ENCODE measurements around the gene RHOC. TPM values are rescaled to one million over a fixed set of nuclear protein-coding genes. Genes with fewer than 3 reads are reported as not detected.
A peak's percentile ranks its signal among the peaks of the same experiment; 100 is the strongest.
"Not testable (repeated sequence)": the region's sequence is repeated elsewhere in the genome, so short reads cannot be mapped to it uniquely, and the experiment has no call there.

The RHOC gene
- total RNA-seq, 4 donors from 2014 or later = 138 to 185 (median 153) TPM

DNA sequence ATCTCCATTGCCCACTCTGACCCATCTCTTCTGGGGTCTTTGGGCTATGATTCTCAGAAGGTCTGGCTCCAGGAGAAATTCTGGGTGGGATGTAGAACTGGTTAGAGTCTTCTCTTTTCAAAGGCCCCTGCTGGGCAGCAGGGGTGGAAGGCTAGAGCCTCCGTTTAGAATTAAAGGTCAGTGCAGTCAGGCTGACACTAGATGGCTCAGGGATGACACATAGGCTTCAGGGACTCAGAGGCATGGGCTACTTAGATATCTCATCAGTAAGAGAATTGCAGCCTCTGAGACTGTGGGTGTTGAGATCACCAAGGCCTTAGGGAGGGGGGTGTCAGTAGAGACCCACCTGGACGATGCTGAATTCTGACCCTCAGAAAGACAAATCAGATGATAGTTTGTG lies 20.8 kb upstream of the RHOC start:
- no peaks in the 10 kb centered on the region for H3K27me3 ChIP-seq
- peaks cover 6% of the 10 kb centered on the region for H3K4me1 ChIP-seq
- H3K36me3 ChIP-seq = no peaks in the 10 kb centered on the region
- no peak for DNase-seq (ENCODE audit: low spot score in 2 of 2)
- no peak overlapping the region for H3K4me3 ChIP-seq
- H3K9me3 ChIP-seq = no peaks in the 10 kb centered on the region
- TF ChIP-seq EP300 (IDR thresholded peaks at IDR 0.05) (no peak), POLR2A (IDR thresholded peaks at IDR 0.05) (no peak), POLR2AphosphoS5 (IDR thresholded peaks at IDR 0.05) (no peak)
- TF ChIP-seq, protein P1, sequence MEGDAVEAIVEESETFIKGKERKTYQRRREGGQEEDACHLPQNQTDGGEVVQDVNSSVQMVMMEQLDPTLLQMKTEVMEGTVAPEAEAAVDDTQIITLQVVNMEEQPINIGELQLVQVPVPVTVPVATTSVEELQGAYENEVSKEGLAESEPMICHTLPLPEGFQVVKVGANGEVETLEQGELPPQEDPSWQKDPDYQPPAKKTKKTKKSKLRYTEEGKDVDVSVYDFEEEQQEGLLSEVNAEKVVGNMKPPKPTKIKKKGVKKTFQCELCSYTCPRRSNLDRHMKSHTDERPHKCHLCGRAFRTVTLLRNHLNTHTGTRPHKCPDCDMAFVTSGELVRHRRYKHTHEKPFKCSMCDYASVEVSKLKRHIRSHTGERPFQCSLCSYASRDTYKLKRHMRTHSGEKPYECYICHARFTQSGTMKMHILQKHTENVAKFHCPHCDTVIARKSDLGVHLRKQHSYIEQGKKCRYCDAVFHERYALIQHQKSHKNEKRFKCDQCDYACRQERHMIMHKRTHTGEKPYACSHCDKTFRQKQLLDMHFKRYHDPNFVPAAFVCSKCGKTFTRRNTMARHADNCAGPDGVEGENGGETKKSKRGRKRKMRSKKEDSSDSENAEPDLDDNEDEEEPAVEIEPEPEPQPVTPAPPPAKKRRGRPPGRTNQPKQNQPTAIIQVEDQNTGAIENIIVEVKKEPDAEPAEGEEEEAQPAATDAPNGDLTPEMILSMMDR (IDR thresholded peaks at IDR 0.05) = no peak
- H3K27ac ChIP-seq = no peak overlapping the region
- 50% methylated on average over 2 of the region's 2 CpGs for WGBS

DNA sequence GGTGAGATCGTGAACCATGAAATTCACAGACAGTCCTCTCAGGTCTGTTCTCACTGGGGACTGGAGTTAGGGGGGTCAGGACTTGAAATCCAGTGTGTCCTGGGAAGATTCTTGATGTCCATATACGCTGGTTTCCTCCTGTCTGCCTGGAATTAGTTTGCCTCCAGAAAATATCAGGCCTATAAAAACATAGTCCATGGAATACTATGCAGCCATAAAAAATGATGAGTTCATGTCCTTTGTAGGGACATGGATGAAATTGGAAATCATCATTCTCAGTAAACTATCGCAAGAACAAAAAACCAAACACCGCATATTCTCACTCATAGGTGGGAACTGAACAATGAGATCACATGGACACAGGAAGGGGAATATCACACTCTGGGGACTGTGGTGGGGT lies 17.3 kb upstream of the RHOC start:
- H3K27ac ChIP-seq; H3K36me3 ChIP-seq; H3K4me3 ChIP-seq; DNase-seq (ENCODE audit: low spot score in 2 of 2); H3K9me3 ChIP-seq; H3K27me3 ChIP-seq: not testable (repeated sequence)
- H3K4me1 ChIP-seq = peaks cover 15% of the 10 kb centered on the region
- WGBS = 94% methylated on average over 4 of the region's 4 CpGs

DNA sequence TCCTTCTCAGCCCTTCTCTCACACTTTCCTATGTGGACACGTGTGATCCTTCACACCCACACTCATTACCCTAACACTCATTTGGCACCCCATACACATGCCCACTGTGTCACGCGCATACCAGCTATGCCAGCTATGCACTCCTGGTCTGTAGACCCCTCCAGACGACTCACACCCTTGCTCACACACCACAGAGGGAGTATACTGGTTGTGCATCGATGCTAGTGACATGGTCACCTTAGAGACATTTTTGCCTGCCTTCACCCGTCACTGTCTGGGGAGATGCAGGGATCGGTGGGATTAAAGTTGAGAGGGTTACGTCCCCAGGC lies 16.5 kb upstream of the RHOC start:
- Histone ChIP-seq H3K27me3 (no peaks in the 10 kb centered on the region), H3K9me3 (no peaks in the 10 kb centered on the region), H3K36me3 (no peaks in the 10 kb centered on the region), H3K4me1 (peaks cover 21% of the 10 kb centered on the region), H3K27ac (no peak overlapping the region), H3K4me3 (no peak overlapping the region)
- DNase-seq (ENCODE audit: low spot score in 2 of 2) = peak; percentile 27 to 29
- TF ChIP-seq, protein P1 (IDR thresholded peaks at IDR 0.05) = no peak
- TF ChIP-seq EP300 (IDR thresholded peaks at IDR 0.05) = no peak
- no peak for TF ChIP-seq POLR2A (IDR thresholded peaks at IDR 0.05)
- TF ChIP-seq POLR2AphosphoS5 (IDR thresholded peaks at IDR 0.05) = no peak
- 82% methylated on average over 8 of the region's 8 CpGs for WGBS

DNA sequence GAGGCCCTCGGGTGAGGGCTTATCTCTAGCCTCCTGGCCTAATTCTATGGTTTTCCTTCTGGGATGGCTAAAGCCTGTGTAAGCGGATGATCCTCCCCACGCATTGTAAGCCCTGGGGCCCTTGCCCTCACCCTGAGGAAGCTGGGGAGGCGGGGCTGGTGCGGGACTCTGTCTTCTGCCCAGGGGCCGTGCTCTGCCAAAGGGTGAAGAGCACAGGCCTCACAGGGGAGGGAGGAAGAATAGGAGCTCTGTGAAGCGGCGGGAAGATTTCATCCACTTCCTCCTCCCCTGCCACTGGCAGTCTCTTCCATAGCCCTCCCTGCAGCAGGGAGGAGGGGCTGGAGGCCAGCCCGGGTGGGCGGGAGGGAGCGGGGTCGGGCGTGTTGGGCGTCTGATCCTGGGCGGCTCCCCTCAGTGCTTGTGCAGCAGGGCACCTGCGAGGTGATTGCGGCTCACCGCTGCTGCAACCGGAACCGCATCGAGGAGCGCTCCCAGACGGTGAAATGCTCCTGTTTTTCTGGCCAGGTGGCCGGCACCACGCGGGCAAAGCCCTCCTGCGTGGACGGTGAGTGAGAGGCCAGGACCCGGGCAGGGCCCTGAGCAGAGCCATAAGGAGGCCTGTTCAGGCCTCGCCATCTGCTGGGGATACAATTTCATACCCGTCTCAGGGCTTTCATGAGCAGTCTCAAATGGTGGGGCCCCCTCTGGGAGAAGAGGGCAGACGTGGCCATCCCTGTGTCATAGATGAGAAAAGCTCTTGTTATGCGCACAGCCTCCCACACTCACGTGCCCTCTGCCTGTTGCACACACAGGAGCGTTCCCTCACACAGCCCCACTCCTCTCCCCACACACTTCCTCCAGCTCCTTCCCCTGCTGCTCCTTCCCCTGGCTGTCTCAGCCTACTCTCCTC lies 15.9 kb upstream of the RHOC start:
- H3K27me3 ChIP-seq = no peaks in the 10 kb centered on the region
- WGBS = 15% methylated on average over 23 of the region's 35 CpGs
- DNase-seq (ENCODE audit: low spot score in 2 of 2) = peak; percentile 56 to 76
- no peak for TF ChIP-seq POLR2AphosphoS5 (IDR thresholded peaks at IDR 0.05)
- TF ChIP-seq EP300 (IDR thresholded peaks at IDR 0.05) = no peak
- TF ChIP-seq, protein P1 (IDR thresholded peaks at IDR 0.05) = no peak
- no peak for TF ChIP-seq POLR2A (IDR thresholded peaks at IDR 0.05)
- H3K9me3 ChIP-seq = no peaks in the 10 kb centered on the region
- H3K4me1 ChIP-seq = peaks cover 25% of the 10 kb centered on the region
- H3K4me3 ChIP-seq = peak overlapping the region; percentile 32
- no peak overlapping the region for H3K27ac ChIP-seq
- no peaks in the 10 kb centered on the region for H3K36me3 ChIP-seq

DNA sequence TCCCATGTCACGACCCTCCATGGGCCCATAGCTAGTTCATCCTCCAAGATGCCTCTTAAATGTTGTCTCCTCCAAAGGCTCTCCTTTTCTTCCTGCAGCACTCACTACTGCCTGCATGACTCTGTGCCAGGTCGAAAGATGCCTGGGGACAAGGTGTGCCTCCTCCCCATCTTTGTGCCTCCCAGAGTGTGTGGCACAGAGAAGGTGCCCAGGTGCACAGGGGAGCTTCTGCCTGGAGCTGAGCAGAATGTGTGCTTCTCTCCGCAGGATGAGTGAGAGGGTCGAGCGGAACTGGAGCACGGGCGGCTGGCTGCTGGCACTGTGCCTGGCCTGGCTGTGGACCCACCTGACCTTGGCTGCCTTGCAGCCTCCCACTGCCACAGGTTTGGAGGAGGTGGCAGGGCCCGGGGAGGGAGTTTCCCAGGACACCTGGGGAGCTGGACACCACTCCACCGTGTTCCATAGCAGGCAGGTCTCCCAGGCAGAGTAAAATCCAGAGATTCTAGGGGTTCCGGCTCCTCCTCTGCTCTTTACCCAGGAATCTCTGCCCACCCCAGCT lies 15.1 kb upstream of the RHOC start:
- H3K27me3 ChIP-seq = no peaks in the 10 kb centered on the region
- no peaks in the 10 kb centered on the region for H3K9me3 ChIP-seq
- WGBS = 63% methylated on average over 6 of the region's 10 CpGs
- no peak overlapping the region for H3K27ac ChIP-seq
- peaks cover 25% of the 10 kb centered on the region for H3K4me1 ChIP-seq
- TF ChIP-seq EP300 (IDR thresholded peaks at IDR 0.05) (no peak), POLR2AphosphoS5 (IDR thresholded peaks at IDR 0.05) (no peak)
- no peak overlapping the region for H3K4me3 ChIP-seq
- no peaks in the 10 kb centered on the region for H3K36me3 ChIP-seq
- DNase-seq (ENCODE audit: low spot score in 2 of 2) = peak; percentile 50 to 54

DNA sequence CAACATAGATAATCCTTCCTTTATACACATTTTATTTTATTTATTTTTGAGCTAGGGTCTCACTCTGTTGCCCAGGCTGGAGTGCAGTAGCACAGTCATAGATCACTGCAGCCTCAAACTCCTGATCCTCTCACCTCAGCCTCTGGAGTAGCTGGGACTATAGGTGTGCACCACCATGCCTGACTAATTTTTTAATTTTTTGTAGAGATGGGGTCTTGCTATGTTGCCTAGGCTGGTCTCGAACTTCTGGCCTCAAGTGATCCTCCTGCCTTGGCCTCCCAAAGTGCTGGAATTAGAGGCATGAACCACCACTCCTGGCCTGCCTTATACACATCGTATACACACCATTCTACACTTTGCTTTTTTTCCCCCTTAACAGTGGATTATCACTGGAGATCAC lies 14.4 kb upstream of the RHOC start:
- not testable (repeated sequence) for H3K4me3 ChIP-seq

More for the DNA sequence above, 14.4 kb upstream of the RHOC start:
- 92% methylated on average over 2 of the region's 2 CpGs for WGBS
- H3K27ac ChIP-seq, H3K27me3 ChIP-seq, H3K36me3 ChIP-seq, H3K9me3 ChIP-seq: not testable (repeated sequence)
- DNase-seq (ENCODE audit: low spot score in 2 of 2) = peak in 1 of 2 donors; percentile 8
- H3K4me1 ChIP-seq = peaks cover 28% of the 10 kb centered on the region
